Head of caudate nucleus (tissue), 42 donors: Measurements from ENCODE around the gene NUDT1.

Experiments
- DNase-seq, 42 donors: peaks; one replicate each; pipeline versions ENCODE4 v3.0.0 to v3.0.0-alpha.2; 2020 to 2021; ENCODE audit warnings: mixed read lengths in 7 of 42
- intact Hi-C: fragments of 100-400 bp; cut with DNase I; formaldehyde crosslinking; loops from one replicate; pipeline ENCODE4 v1.15.0; 2022

NUDT1 gene

DNA sequence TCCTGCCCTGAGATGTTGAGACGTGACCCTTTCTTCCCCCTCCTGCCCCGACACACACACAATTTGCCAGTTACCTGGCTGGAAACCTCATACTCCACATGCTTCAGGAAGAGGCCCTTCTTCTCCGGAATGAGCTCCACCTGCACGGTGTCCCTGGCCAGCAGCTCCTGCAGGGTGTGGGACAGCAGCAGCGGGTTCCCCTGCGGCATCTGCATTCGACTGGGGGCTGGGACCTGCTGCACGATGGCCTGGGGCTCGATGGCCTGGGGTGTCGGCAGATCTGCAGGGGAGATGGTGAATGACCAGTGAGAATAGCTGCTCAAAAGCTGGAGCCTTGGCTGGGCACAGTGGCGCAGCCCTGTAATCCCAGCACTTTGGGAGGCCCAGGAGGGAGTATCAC lies 36.0 kb downstream of the NUDT1 start:
- intact Hi-C loops = no loop called here
- no peak for DNase-seq

DNA sequence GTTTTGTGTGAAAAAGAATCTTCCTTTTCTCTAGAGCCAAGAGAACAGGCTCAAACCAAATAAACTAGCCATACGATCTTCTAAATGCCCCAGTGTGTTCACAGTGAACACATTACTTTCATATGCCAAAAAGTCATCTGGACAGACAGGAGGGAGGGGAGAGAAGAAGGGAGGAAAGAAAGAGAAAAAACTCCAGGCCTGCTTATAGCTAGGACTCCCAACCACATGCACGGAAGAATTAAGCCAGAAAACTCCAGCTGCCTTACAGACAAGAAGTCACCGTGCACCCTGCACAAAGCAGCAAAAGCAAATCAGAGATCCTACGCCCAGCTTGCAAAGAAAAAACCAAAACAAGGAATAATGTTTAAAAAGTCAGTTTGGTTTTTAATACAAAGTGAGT lies 37.9 kb downstream of the NUDT1 start:
- no peak for DNase-seq
- intact Hi-C loops = no loop called here

DNA sequence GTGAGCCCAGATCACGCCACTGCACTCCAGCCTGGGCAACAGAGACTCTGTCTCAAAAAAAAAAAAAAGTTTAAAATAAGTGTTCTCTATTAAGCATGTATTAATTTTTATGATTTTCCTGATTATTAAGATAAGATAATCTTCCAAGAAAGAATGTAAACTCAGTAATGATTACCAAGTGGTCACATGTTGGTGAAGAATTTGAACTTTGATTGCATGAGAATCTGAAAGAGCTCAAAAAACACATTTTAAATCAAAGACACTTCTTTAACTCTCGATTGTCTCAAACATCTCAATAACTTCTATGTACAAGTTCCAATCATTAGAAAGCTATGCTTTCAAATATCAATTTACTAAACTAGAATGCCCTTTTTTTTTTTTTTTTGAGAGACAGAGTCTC lies 38.4 kb downstream of the NUDT1 start:
- intact Hi-C loops = no loop called here

DNA sequence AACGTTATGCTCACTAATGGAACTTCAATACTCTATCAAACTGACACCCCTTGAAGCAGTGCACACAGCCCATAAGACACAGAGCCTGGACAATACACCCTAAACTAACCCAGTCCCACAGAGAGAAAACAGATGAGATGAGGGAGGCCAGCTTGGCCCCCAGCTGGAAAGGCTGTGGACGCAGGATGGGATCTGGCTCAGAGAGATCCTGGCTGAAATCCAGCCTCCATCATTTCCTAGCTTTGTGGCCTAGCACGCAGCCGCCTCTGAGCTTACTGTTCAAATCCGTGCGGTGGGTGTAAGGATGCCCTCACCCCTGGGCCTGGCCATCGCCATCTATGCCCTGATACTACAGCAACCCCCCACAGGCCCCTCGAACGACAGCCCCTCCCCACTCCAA lies 39.5 kb downstream of the NUDT1 start:
- intact Hi-C loops = no loop called here
- peak in 19 of 42 donors; percentile 11 to 64 (median 37) for DNase-seq

More for the DNA sequence above, 38.4 kb downstream of the NUDT1 start:
- no peak for DNase-seq

DNA sequence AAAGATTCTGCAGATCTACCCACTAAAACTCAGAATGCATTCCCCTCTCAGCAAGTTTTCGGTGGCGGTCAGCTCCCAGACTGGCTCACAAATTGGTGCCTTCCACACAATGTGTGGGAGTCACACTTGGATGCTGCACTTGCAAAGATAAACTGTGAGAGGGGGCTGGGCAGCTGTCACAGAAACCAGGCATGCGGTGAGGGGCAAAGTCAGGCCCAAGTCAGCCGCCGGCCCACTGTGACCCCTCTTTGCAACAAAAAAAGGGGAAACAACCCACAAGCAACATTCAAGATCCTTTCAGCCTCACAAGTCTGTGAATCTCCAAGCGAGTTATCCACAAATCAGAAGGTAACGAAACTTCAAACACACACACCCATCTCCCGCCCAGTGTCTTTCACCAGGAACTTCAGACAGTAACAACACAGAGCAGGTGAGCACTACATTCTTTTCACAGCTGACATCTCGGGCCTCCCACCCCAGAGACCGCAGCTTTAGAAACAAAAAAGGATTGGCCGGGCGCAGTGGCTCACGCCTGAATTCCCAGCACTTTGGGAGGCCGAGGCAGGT lies 40.2 kb downstream of the NUDT1 start:
- no peak for DNase-seq
- intact Hi-C loops = no loop called here

DNA sequence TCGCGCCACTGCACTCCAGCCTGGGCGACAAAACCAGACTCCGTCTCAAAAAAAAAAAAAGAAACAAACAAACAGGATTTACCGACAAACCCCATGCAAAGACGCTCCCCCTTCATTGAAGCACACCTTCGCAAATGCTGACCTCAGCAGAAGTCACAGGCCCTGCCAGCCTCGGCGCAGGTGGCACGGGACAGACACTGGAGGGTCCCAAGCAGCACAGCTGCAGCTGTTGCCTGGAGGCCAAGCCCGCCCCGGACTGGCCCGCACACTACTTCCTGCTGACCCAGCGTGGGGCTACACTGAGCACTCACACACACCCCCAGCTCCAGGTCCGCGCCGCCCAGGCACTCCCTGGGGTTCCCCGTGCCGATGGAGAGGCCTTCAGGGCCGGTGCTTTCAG lies 41.0 kb downstream of the NUDT1 start:
- DNase-seq = no peak
- intact Hi-C loops = no loop called here

DNA sequence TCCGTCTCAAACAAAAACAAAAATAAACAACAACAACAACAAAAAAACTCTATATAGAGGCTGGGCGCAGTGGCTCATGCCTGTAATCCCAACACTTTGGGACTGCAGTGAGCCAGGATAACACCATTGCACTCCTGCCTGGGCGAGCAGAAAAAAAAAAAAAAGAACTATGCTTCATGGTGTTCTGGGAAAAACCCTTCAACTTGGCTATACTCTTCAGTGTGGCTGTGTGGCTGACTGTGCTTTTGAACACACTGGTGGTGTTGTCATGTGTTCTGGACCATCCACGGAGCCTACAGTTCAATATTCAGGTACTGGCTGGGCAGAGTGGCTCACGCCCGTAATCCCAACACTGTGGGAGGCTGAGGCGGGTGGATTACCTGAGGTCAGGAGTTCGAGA lies 45.7 kb downstream of the NUDT1 start:
- intact Hi-C loops = no loop called here
- no peak for DNase-seq

DNA sequence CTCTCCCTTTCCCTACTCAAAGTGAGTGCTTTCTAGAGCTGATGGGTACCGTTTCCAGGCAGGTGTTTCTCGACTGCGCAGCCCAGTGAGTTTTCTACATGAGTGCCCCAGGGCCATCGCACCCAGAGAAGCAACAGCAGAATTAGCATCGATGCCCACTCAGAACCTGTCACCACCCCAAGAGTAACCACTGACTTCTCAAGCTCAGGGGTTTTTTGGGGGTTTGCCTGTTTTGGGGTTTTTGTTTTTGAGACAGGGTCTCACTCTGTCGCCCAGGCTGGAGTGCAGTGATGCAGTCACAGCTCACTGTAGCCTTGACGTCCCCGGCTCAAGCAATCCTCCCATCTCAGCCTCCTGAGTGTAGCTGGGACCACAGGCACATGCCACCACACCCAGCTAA lies 46.5 kb downstream of the NUDT1 start:
- intact Hi-C loops = no loop called here
- no peak for DNase-seq

DNA sequence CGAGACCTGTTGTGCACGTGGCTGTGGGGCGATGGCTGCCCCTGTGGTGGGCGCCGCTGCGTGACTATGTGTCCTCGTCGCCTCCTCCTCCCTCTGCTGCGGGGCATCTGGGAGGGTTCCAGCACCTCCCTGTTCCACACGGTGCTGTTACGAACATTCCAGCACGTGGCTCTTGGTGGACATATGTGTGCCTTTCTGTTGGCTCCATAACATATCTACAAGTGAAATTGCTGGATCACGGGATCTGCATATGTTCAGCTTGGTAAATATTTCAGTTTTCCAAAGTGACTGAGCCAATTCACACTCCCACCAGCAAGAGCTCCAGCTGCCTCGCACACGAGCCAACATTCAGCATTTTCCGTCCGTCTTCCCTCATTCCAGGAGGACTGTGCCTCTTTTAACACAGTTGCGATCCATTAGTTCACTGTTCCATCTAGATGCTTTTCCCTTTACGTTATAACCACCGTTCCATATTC lies 47.1 kb downstream of the NUDT1 start:
- DNase-seq = no peak
- intact Hi-C loops = no loop called here

DNA sequence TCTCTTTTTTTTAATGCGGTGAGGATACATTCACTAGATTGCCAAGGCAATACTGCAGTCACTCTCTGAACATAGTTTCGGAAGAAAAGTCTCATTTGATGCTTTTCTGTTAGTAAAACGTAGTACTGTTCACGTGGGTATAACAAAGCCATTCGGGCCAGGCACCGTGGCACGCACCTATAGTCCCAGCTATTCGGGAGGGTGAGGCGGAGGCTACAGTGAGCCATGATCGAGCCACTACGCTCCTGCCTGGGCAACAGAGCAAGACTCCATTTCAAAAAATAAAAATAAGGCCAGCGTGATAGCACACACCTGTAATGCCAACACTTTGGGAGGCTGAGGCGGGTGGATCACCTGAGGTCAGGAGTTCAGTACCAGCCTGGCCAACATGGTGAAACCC lies 47.6 kb downstream of the NUDT1 start:
- DNase-seq = no peak
- intact Hi-C loops = no loop called here

DNA sequence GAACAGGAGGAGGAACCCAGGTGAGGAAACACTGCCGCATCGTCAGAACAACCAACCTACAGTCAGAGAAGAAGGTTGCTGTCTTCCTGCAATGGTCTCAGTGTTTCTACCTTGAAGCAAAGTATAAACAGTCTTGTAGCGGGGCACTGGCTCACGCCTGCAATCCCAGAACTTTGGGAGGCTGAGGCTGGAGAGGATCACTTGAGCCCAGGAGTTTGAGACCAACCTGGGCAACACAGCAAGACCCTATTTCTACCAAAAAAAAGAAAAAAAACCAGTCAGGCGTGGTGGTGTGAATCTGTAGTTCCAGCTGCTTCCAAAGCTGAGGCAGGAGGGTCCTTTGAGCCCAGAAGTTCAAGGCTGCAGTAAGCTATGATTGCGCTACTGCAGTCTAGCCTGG lies 48.9 kb downstream of the NUDT1 start:
- intact Hi-C loops = no loop called here

DNA sequence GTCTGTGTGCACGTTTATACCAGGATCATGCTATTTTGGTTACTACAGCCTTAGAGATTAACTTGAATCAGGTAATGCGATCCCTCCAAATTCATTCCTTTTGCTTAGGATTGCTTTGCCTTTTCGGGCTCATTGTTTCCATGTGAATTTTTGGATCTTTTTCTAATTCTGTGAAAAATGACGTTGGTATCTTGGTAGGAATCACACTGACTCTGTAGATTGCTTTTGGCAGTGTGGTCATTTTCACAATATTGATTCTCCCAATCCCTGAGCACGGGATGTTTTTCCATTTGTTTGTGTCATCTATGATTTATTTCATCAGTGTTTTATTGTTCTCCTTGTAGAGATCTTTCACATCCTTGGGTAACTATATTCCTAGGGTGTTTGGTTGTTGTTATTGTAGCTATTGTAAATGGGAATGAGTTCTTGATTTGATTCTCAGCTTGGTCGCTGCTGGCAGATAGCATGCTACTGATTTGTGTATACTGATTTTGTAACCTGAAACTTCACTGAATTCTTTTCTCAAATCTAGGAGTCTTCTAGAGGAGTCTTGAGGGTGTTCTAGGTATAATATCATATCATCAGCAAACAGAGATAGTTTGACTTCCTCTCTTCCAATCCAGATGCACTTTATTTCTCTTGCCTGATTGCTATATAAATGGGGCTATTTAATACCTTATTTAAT lies 54.1 kb downstream of the NUDT1 start:
- intact Hi-C loops = no loop called here
- no peak for DNase-seq

More for the DNA sequence above, 48.9 kb downstream of the NUDT1 start:
- no peak for DNase-seq

DNA sequence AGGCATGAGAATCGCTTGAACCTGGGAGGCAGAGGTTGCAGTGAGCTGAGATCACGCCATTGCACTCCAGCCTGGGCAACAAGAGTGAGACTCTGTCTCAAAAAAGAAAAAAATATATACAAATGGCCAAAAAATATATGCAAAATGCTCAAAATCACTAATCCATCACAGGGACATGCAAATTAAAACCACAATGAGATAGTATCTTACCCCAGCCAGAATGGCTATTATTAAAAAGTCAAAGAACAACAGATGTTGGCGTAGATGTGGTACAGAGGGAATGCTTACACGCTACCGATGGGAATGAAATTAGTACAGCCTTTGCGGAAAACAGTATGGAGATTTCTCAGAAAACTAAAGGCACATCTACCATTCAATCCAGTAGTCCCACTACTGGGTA lies 54.8 kb downstream of the NUDT1 start:
- intact Hi-C loops = no loop called here
- DNase-seq = no peak

DNA sequence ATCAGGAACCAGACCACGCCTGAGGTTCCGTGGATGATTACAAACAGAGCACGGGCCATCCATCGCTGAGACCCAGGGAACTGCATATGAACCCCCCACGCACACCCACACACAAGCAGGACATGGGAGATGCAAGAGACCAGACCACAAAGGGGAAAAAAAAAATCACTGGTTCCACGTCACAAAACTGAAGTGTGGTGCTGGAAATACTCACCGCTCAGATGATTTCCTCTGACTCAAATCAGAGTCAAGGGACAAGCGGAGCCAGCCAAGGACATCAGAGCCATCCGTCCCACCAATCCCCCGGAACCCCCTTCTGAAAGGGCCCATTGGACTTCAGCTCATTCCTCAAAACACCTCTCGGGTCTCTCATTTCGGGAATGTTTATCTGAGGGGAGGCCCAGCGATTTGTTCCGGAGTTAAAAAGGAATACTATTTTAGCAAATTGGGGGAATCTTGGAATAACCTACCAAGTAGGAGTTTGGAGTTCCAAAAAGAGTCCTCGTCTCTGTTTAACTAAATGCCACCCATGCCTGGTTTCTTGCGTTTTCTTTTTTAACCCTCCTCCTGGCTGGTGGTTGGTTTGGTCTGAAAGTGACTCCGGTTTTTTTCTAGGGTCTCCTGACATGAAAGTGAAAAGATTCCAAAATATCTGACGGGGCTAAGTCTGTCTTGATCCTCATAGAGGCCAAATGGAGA lies 57.3 kb downstream of the NUDT1 start:
- no peak for DNase-seq
- intact Hi-C loops = no loop called here

DNA sequence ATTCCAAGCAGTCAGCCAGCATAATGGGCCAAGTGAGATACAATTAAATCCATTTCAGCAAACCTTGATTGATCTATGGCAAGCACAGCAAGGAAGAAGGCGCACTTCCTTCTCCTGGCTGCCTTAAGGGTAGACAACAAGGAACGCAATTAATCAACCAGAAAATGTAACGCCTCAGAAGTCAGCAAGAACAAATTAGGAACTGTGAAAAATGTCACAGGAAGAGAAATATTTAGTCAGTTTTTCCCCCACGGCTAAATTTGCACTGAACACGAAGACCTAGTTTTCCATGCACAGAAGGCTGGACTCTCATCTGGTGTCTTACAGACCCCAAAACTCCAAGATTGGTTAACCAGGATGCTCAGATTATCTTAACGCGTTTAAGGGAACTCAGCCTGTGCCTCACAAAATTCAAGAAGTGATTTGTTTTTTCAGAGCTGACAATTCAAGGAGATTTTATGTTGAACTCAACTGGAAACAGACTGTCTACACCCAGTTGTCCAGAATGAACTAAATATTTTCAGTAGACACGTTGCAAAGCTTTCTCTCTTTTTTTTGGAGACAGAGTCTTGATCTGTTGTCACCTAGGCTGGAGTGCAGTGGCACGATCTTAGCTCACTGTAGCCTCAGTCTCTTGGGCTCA lies 58.0 kb downstream of the NUDT1 start:
- intact Hi-C loops = no loop called here

More for the DNA sequence above, 58.0 kb downstream of the NUDT1 start:
- DNase-seq = no peak
